SK-N-MC (cell line): ENCODE measurements around the gene PCSK2.

Experiments used
- DNase-seq: peaks from one replicate; pipeline ENCODE4 v3.0.0-alpha.2; 2011; ENCODE audit warnings: low read depth, low spot score
- H3K27ac ChIP-seq: fragments of 200-600 bp; sonication (generic); 2 replicates; pipeline ENCODE4 v1.5.1; 2016; ENCODE audit warnings: mixed run types
- H3K36me3 ChIP-seq: fragments of 200-600 bp; sonication (generic); 2 replicates; pipeline ENCODE4 v1.6.1; 2017; ENCODE audit warnings: antibody characterized with exemption, low read length, mixed read lengths; ENCODE audit not compliant: insufficient read depth
- H3K4me3 ChIP-seq: fragments of 200-600 bp; sonication (generic); 2 replicates; pipeline ENCODE4 v1.5.1; 2016
- H3K9ac ChIP-seq: fragments of 200-600 bp; sonication (generic); 2 replicates; pipeline ENCODE4 v1.8.0; 2017; ENCODE audit warnings: mixed run types, mixed read lengths; ENCODE audit not compliant: insufficient read length
- H3K9me3 ChIP-seq: fragments of 200-600 bp; sonication (generic); 2 replicates; pipeline ENCODE4 v1.6.1; 2017; ENCODE audit warnings: low read depth, mild to moderate bottlenecking, antibody characterized with exemption, low read length, moderate library complexity, mixed read lengths
- EZH2 ChIP-seq: fragments of 200-600 bp; sonication (generic); IDR thresholded peaks from one replicate; pipeline ENCODE4 v1.6.1; 2017; ENCODE audit warnings: antibody characterized with exemption
- FOXP2 ChIP-seq: optimal IDR thresholded peaks from 2 replicates; pipeline ENCODE3; 2011; ENCODE audit warnings: mild to moderate bottlenecking, moderate library complexity; ENCODE audit not compliant: insufficient read depth; ENCODE audit errors: extremely low read length, control extremely low read depth
- POLR2AphosphoS5 ChIP-seq: IDR thresholded peaks from 2 replicates; pipeline ENCODE4 v1.6.1; 2012; ENCODE audit warnings: mild to moderate bottlenecking, low read depth, low read length, borderline replicate concordance

Gene PCSK2

DNA sequence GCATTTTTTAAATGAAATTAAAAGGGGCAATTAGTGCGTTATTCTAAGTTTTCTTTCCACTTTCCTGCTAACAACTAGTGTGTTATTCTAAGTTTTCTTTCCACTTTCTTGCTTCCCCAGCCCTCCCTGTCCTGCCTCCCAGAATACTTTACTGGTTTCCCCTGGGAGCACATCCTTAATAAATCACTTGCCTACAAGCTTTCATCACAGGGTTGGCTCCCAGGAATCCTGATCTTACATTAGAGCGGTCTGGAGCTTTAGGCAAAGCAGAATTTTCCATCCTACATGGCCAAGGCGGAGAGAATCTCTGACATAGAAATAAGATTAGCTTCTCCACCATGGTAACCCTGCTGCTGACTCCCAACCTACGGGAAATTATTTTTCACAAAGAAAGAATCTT lies 154.0 kb downstream of the PCSK2 start:
- H3K36me3 ChIP-seq, result no peaks in the 10 kb centered on the region
- H3K4me3 ChIP-seq, result peak overlapping the region; percentile 48
- H3K27ac ChIP-seq, result peak overlapping the region; percentile 69
- no peak overlapping the region for H3K9ac ChIP-seq
- no peak for TF ChIP-seq EZH2
- no peak for TF ChIP-seq POLR2AphosphoS5
- no peak for TF ChIP-seq FOXP2
- DNase-seq, result no peak
- no peaks in the 10 kb centered on the region for H3K9me3 ChIP-seq

DNA sequence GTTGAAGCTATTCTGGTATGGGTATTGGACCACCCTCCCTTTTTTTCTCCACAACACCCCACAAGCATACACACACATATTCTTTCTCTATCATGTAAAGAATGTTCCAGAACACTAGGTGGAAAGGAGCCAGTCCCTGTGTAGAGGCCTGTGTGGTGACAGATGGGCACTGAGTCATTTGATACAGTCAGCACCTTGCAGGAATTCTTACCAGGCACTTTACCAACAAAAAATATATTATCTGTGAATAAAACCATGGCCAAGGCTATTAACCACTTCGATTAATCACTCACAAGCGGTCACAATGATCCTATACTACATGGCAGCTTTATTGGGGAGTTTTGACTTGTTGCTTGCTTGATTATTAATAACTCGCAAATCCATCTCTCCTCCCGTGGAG lies 154.9 kb downstream of the PCSK2 start:
- Histone ChIP-seq H3K9me3 (no peaks in the 10 kb centered on the region), H3K27ac (peak overlapping the region; percentile 69; the same call in 1 of the 2 replicates), H3K9ac (no peak overlapping the region), H3K36me3 (no peaks in the 10 kb centered on the region), H3K4me3 (no peak overlapping the region)
- DNase-seq, result no peak
- TF ChIP-seq FOXP2 (no peak), EZH2 (no peak), POLR2AphosphoS5 (no peak)

DNA sequence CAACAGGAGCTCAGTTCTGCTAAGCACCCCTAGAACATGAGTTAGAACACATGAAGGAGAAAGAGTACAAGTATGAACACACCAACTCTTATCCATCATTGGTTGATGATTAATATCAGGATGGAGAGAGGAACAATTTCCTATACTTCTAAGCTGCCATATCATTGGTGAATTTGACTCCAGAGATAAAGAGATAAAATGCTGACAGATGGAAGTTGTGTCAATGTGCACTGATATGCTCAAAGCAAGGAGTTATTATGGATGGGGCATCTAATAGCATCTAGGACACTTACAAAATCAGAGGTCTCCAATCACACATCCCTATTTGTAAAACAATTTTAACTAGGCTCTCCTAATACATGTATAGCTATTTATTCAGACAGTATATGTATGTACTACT lies 159.0 kb downstream of the PCSK2 start:
- DNase-seq, result no peak

GRCh38 chr20:17390655-17391054 lies 163.8 kb downstream of the PCSK2 start:
- Histone ChIP-seq H3K9me3 (no peaks in the 10 kb centered on the region), H3K27ac (peak overlapping the region; percentile 89), H3K36me3 (no peaks in the 10 kb centered on the region), H3K9ac (no peak overlapping the region), H3K4me3 (no peak overlapping the region)
- DNase-seq, result no peak
- TF ChIP-seq FOXP2 (no peak), POLR2AphosphoS5 (no peak), EZH2 (no peak)

More for the DNA sequence above, 159.0 kb downstream of the PCSK2 start:
- Histone ChIP-seq H3K36me3 (no peaks in the 10 kb centered on the region), H3K9me3 (no peaks in the 10 kb centered on the region), H3K27ac (no peak overlapping the region), H3K4me3 (no peak overlapping the region), H3K9ac (no peak overlapping the region)
- TF ChIP-seq POLR2AphosphoS5 (no peak), FOXP2 (no peak), EZH2 (no peak)

- Histone ChIP-seq H3K36me3 (no peaks in the 10 kb centered on the region), H3K9me3 (no peaks in the 10 kb centered on the region), H3K27ac (peak overlapping the region; percentile 89), H3K4me3 (no peak overlapping the region), H3K9ac (no peak overlapping the region)
- TF ChIP-seq EZH2 (no peak), FOXP2 (no peak), POLR2AphosphoS5 (no peak)
- no peak for DNase-seq
Observed at GRCh38 chr20:17391127-17391771, 164.4 kb downstream of the PCSK2 start.

GRCh38 chr20:17394411-17394810 lies 167.6 kb downstream of the PCSK2 start:
- DNase-seq, result no peak
- no peak overlapping the region for H3K4me3 ChIP-seq
- no peaks in the 10 kb centered on the region for H3K9me3 ChIP-seq
- no peak overlapping the region for H3K9ac ChIP-seq
- H3K27ac ChIP-seq, result 0 out of 2 replicates have a peak overlapping the region, but pooled peaks have one; percentile 18
- H3K36me3 ChIP-seq, result no peaks in the 10 kb centered on the region
- TF ChIP-seq POLR2AphosphoS5 (no peak), EZH2 (no peak), FOXP2 (no peak)

DNA sequence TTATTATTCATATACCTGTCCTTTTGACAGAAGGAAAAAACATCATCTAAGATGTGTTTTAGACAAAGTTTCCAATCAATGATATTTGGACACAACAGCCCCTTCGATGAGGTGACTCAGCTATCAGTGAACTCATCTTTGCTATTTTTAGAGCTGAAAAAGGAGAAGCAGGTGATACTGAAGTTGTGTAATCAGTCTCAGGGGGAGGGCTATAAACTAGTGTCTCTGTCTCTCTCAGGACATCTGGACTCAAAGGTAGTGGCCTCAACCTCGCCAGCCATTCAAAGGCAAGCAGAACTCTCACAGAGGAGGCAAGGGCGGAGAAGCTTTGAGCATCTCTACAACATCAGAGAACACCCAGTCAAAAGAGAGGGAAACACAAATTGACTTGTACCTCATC lies 168.9 kb downstream of the PCSK2 start:
- H3K9me3 ChIP-seq, result no peaks in the 10 kb centered on the region
- no peak overlapping the region for H3K9ac ChIP-seq
- no peak overlapping the region for H3K27ac ChIP-seq
- no peak for DNase-seq
- TF ChIP-seq POLR2AphosphoS5 (no peak), FOXP2 (no peak), EZH2 (no peak)
- H3K4me3 ChIP-seq, result no peak overlapping the region
- no peaks in the 10 kb centered on the region for H3K36me3 ChIP-seq

GRCh38 chr20:17399303-17399985 lies 172.6 kb downstream of the PCSK2 start:
- Histone ChIP-seq H3K27ac (peak overlapping the region; percentile 26; the same call in 1 of the 2 replicates), H3K9ac (no peak overlapping the region), H3K9me3 (no peaks in the 10 kb centered on the region), H3K4me3 (no peak overlapping the region), H3K36me3 (0 out of 2 replicates have a peak, but pooled peaks cover 5% of the 10 kb centered on the region)
- TF ChIP-seq POLR2AphosphoS5 (no peak), FOXP2 (no peak), EZH2 (no peak)
- DNase-seq, result no peak
